HG03103 (cell line): ENCODE data around the gene ATL2.

Source experiments
- ATAC-seq: cut with Tn5 transposase; IDR thresholded peaks from one replicate; pipeline ENCODE4 v1.9.1; 2021; ENCODE audit warnings: low read depth; ENCODE audit not compliant: unreplicated experiment

ATL2 gene

DNA sequence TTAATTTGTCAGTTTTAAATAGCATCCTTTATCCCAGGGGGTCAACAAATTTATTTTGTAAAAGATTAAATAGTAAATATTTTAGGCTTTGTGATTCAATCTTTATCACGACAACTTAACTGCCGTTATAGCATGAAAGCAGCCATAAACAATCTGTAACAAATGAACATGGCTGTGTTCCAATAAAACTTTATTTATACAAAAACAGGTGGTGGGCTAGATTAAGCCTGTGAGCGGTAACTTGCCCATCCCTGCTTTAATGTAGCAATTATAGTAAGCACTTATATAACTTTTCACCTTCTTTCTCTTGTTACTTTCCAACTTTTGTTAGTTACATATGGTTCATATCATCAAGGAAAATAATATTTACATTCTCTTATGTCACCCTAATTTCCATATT is 121.9 kb downstream of the ATL2 start:
- no peak for ATAC-seq

DNA sequence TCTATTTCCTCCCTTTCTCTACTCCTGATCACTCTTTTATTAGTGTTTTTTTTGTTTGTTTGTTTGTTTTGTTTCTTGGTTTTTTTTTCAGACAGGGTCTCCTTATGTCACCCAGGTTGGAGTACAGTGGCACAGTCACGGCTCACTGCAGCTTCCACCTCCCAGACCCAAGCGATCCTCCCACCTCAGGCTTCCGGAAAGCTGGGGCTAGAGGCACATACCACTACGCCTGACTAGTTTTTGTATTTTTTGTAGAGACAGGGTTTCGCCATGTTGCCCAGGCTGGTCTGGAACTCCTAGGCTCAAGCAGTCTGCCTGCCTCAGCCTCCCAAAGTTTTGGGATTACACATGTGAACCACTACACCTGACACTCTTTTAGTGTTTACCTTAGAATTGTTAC is 122.3 kb downstream of the ATL2 start:
- ATAC-seq = no peak

DNA sequence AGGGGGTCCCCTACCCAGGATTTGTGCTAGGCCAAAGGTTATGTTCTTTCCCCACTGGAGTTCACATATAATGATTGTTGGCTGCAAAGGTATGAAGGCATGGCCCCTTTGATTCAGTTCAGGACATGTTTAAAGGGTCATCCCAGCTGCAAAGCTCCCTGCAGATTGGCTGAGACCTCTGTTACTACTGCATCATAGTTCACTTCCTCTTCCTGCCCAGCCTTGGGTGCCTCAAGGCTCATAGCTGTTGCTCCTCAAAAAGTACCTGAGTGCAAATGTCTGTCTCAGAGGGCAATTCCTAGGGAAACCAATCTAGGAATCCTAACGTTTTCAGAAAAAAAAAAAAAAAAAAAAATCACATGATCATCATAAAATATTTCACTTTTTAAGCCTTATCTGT is 125.1 kb downstream of the ATL2 start:
- ATAC-seq = no peak

DNA sequence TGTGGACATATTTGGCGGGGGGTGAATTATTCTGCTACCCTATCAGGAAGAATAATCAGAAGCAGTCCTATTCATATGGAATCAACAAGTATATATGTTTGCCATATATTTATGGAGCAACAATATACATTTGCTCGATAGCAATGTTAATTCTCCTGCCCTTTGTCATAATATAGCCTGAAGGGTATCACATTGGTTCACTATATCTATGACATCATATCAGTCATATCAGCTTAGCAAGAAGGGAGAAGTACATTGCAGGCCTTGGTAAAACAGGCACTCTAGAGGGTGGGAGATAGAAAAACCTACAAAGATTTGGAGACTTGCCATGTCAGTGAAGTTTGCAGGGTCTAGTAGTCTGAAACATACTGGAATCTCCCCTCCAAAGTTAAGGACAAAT is 128.4 kb downstream of the ATL2 start:
- no peak for ATAC-seq

DNA sequence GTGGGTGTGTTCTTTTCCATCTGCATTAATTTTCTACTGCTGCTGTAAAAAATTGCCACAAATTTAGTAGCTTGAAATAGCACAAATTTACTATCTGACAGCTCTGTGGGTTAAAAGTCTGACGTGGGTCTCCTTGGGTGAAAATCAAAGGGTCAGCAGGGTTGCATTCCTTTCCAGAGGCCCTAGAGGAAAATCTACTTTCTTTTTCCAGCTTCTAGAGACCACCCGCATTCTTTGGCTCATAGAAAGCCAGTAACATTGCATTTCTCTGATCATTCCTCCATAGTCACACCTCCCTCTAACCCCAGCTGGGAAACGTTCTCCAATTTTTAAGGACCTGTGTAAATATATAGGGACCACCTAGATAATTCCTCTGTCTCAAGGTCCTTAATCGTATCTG is 128.8 kb downstream of the ATL2 start:
- no peak for ATAC-seq

DNA sequence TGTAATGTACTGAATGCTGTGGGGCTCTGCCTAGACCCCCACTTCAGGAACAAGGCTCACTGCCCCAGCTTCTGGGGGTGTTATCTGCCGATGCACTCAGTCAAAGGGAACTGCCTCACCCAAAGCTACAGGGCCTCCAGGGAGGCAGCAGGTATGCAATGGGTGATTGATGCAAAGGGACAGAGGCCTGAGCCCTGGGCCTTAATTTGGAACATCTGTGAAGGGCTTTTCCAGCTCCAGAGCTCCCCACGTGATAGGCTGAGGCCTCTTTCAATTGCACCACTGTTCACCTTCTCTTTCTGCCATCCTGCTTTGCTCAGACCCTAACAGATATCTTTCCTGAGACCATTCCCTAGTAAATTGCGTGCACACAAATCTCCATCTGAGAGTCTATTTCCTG is 131.0 kb downstream of the ATL2 start:
- no peak for ATAC-seq

DNA sequence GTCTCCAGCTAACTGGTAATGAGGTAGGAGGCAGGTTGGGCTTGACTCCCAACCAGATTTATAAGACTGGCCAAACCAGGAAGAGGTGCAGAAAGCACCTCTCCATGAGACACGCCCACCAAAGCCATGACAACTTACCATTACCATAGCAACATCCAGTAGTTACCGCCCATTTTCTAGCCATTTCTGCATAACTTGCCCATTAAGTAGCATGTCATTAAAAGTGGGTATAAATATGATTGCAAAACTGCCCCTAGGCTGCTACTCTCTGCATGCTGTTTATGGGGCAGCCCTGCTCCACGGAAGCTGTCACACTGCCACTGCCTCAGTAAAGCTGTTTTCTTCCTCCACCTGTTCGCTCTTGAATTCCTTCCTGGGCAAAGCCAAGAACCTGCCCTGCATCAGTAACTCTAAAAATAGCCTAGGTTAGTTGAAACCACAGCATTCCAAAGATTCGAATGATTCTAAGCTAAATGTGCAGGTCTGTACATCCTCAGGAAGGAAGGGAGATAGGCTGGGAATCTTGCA is 131.9 kb downstream of the ATL2 start:
- no peak for ATAC-seq

DNA sequence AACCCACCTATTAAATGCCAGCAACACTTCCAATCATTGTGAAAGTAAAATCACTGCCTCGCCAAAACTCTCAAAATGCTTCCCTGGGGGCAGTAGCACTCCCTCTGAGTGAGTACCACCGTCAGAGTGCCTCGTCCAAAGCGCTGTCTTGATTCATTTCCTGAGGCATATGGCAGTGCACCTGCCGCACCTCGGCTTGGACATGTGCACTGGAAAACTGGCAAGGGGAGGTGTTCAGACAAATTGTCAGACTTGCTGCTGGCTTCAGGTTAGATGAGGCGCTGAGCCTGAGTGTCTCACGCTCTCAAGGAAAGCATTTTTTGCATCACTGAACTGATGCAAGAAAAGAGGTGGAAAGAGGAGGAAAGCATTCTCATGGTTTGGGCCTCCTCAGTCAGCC is 132.8 kb downstream of the ATL2 start:
- ATAC-seq = no peak
